ENCODE measurements around the gene RUNX2.
A peak's percentile ranks its signal among the peaks of the same experiment; 100 is the strongest.

RUNX2 gene

DNA sequence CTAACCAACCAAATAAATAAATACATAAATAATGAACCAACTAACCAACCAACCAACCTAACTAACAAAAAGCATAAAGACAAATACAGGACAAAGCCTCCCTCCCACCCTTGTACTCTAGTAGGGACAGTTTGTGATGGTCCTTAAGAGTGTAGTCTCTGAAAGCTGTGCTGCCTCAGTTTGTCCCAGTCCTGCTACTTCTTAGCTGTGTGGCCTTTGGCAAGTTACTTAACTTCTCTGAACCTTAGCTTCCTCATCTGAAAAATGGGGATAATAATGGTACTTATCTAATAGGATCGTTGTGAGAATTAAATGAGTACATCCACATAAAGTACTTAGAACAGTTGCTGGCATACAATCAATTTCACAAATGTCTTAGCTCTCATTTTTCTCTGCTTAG is 282.2 kb downstream of the RUNX2 start:
- no peak overlapping the region for H3K4me3 Mint-ChIP-seq
- no peaks in the 10 kb centered on the region for H3K9me3 Mint-ChIP-seq
- peaks cover 0 to 6% of the 10 kb centered on the region in 2 donors for H3K4me1 Mint-ChIP-seq (ENCODE audit: low read depth in 2 of 2)
- no peaks in the 10 kb centered on the region for H3K36me3 Mint-ChIP-seq (ENCODE audit: insufficient read depth)
- DNase-seq, result no peak
- peaks cover 0 to 12% of the 10 kb centered on the region in 2 donors for H3K27me3 Mint-ChIP-seq
- ATAC-seq (replicated peaks), result no peak
- H3K27ac Mint-ChIP-seq, result no peak overlapping the region

- ATAC-seq (replicated peaks), result no peak
- Mint-ChIP-seq H3K9me3 (no peaks in the 10 kb centered on the region), H3K4me1 (ENCODE audit: low read depth in 2 of 2) (peaks cover 0 to 7% of the 10 kb centered on the region in 2 donors), H3K36me3 (ENCODE audit: insufficient read depth) (no peaks in the 10 kb centered on the region), H3K4me3 (no peak overlapping the region), H3K27ac (no peak overlapping the region), H3K27me3 (peaks cover 0 to 12% of the 10 kb centered on the region in 2 donors)
- DNase-seq, result no peak
Measured at GRCh38 chr6:45610832-45611231, 282.7 kb downstream of the RUNX2 start.

DNA sequence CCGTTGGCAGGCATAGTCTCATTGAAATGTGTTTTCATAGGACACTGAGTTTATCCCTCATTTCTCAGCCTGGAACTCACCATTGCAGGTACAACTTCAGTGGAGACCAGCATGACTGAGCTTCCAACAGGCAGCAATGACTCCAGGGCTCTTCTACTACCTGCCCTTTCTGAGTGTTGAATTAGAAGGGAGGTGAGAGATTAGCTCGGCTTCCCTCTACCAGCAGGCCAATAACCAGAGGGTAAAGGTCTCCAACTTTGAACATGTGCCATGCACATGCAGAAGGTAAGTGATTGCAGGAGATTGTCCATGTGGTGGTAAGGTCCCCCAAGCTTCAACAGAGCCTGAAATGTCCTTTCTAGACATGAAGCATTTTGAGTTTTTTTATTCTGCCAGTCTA is 283.4 kb downstream of the RUNX2 start:
- DNase-seq (no peak), ATAC-seq (replicated peaks) (no peak)
- no peaks in the 10 kb centered on the region for H3K9me3 Mint-ChIP-seq
- no peaks in the 10 kb centered on the region for H3K36me3 Mint-ChIP-seq (ENCODE audit: insufficient read depth)
- H3K4me1 Mint-ChIP-seq (ENCODE audit: low read depth in 2 of 2), result peaks cover 0 to 7% of the 10 kb centered on the region in 2 donors
- H3K4me3 Mint-ChIP-seq, result no peak overlapping the region
- peaks cover 0 to 12% of the 10 kb centered on the region in 2 donors for H3K27me3 Mint-ChIP-seq
- H3K27ac Mint-ChIP-seq, result no peak overlapping the region

DNA sequence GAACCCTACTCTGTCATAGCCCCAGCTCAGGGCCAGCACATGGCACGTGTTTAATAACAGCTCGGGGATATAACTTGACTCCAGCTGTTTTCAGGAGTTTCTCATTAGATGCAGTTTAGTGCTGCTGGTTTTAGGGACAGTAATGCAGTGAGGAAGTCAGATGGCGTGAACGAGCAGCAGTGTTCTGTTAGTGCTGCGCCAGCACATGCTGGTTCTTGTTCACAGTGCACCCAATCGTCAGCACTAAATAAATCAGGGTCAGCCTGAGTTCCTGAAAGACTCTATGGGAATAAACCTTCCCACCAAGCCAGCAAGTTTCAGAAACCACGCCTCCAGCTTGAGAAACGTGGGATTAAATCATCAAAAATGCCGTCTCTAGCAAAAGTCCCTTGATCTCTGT is 285.5 kb downstream of the RUNX2 start:
- DNase-seq (no peak), ATAC-seq (replicated peaks) (no peak)
- no peak overlapping the region for H3K4me3 Mint-ChIP-seq
- H3K27ac Mint-ChIP-seq, result no peak overlapping the region
- H3K9me3 Mint-ChIP-seq, result no peaks in the 10 kb centered on the region
- peaks cover 0 to 7% of the 10 kb centered on the region in 2 donors for H3K27me3 Mint-ChIP-seq
- H3K36me3 Mint-ChIP-seq (ENCODE audit: insufficient read depth), result no peaks in the 10 kb centered on the region
- H3K4me1 Mint-ChIP-seq (ENCODE audit: low read depth in 2 of 2), result peaks cover 0 to 6% of the 10 kb centered on the region in 2 donors

GRCh38 chr6:45614488-45615285 is 286.6 kb downstream of the RUNX2 start:
- H3K27me3 Mint-ChIP-seq, result no peaks in the 10 kb centered on the region
- H3K36me3 Mint-ChIP-seq (ENCODE audit: insufficient read depth), result no peaks in the 10 kb centered on the region
- H3K4me1 Mint-ChIP-seq (ENCODE audit: low read depth in 2 of 2), result peaks cover 3 to 11% of the 10 kb centered on the region in 2 donors
- DNase-seq (no peak), ATAC-seq (replicated peaks) (no peak)
- H3K9me3 Mint-ChIP-seq, result no peaks in the 10 kb centered on the region
- H3K27ac Mint-ChIP-seq, result no peak overlapping the region
- H3K4me3 Mint-ChIP-seq, result no peak overlapping the region

GRCh38 chr6:45616209-45616608 is 288.1 kb downstream of the RUNX2 start:
- Mint-ChIP-seq H3K4me3 (no peak overlapping the region), H3K36me3 (ENCODE audit: insufficient read depth) (no peaks in the 10 kb centered on the region), H3K4me1 (ENCODE audit: low read depth in 2 of 2) (peaks cover 14 to 18% of the 10 kb centered on the region in 2 donors), H3K27me3 (no peaks in the 10 kb centered on the region), H3K9me3 (no peaks in the 10 kb centered on the region), H3K27ac (no peak overlapping the region)
- ATAC-seq (replicated peaks) (no peak), DNase-seq (no peak)

DNA sequence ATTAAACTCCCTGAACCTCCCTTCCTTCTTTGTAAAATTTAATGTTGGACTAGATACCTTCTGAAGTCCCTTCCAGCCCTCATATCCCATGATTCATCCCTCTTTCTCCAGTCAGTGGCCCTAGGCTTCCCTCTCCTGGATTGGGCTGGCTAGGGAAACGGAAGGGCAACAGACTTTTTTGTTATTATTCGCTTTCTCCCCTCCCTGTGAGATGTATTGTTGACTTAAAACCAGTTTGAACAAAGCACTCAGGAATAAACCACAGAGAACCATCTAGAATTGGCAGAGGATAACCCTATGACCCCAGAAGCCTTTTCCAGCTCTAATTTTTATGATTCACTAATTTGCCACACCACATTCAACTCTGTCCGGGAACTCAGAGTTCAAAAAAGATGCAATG is 289.3 kb downstream of the RUNX2 start:
- Mint-ChIP-seq H3K9me3 (no peaks in the 10 kb centered on the region), H3K4me3 (no peak overlapping the region), H3K27me3 (no peaks in the 10 kb centered on the region), H3K4me1 (ENCODE audit: low read depth in 2 of 2) (peaks cover 14 to 18% of the 10 kb centered on the region in 2 donors), H3K27ac (no peak overlapping the region), H3K36me3 (ENCODE audit: insufficient read depth) (no peaks in the 10 kb centered on the region)
- ATAC-seq (replicated peaks), result no peak
- DNase-seq, result no peak

GRCh38 chr6:45618259-45618658 is 290.1 kb downstream of the RUNX2 start:
- Mint-ChIP-seq H3K27me3 (no peaks in the 10 kb centered on the region), H3K27ac (no peak overlapping the region), H3K4me3 (no peak overlapping the region), H3K9me3 (no peaks in the 10 kb centered on the region), H3K36me3 (ENCODE audit: insufficient read depth) (no peaks in the 10 kb centered on the region), H3K4me1 (ENCODE audit: low read depth in 2 of 2) (peaks cover 14 to 18% of the 10 kb centered on the region in 2 donors)
- DNase-seq (no peak), ATAC-seq (replicated peaks) (no peak)

GRCh38 chr6:45619211-45619760 is 291.2 kb downstream of the RUNX2 start:
- Mint-ChIP-seq H3K4me1 (ENCODE audit: low read depth in 2 of 2) (peaks cover 14 to 18% of the 10 kb centered on the region in 2 donors), H3K9me3 (no peaks in the 10 kb centered on the region)
- DNase-seq, result no peak

GRCh38 chr6:45619994-45620471 is 291.9 kb downstream of the RUNX2 start:
- H3K27ac Mint-ChIP-seq, result peak overlapping the region; percentile 11 to 74

More at GRCh38 chr6:45619211-45619760, 291.2 kb downstream of the RUNX2 start:
- Mint-ChIP-seq H3K36me3 (ENCODE audit: insufficient read depth) (no peaks in the 10 kb centered on the region), H3K27ac (peak overlapping the region; percentile 11 to 74), H3K4me3 (no peak overlapping the region), H3K27me3 (no peaks in the 10 kb centered on the region)
- no peak for ATAC-seq (replicated peaks)

GRCh38 chr6:45624228-45624627 is 296.1 kb downstream of the RUNX2 start:
- ATAC-seq (replicated peaks), result no peak

More at GRCh38 chr6:45619994-45620471, 291.9 kb downstream of the RUNX2 start:
- DNase-seq (no peak), ATAC-seq (replicated peaks) (peak; percentile 52)
- H3K36me3 Mint-ChIP-seq (ENCODE audit: insufficient read depth), result no peaks in the 10 kb centered on the region
- no peaks in the 10 kb centered on the region for H3K9me3 Mint-ChIP-seq
- H3K27me3 Mint-ChIP-seq, result no peaks in the 10 kb centered on the region
- peaks cover 14 to 16% of the 10 kb centered on the region in 2 donors for H3K4me1 Mint-ChIP-seq (ENCODE audit: low read depth in 2 of 2)
- peak overlapping the region in 1 of 2 donors; percentile 36 for H3K4me3 Mint-ChIP-seq

DNA sequence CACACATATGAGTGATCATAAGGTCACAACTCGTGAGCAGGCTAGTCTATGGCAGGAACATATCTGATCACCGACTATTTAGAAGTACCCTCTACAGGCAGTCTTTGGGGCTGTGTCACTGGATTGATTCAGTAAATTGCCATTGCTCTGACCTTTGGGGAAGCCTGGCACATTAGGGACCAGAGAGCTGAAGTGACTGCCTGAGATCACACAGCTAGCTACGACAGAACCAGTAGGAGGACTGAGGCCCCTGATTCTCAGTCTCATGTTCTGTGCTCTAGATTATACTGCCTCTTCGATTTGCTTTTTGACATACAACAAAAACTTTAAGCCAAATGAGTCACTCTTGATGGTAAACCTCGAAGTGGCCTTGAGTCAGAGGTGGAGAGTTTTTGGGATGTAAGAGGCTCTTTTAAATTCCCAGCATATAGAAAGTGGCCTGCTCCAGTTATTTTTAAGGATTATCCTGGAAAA is 297.1 kb downstream of the RUNX2 start:
- DNase-seq, result no peak
- Mint-ChIP-seq H3K9me3 (no peaks in the 10 kb centered on the region), H3K4me3 (no peak overlapping the region), H3K4me1 (ENCODE audit: low read depth in 2 of 2) (peaks cover 5 to 9% of the 10 kb centered on the region in 2 donors), H3K27ac (no peak overlapping the region), H3K27me3 (no peaks in the 10 kb centered on the region), H3K36me3 (ENCODE audit: insufficient read depth) (no peaks in the 10 kb centered on the region)
- ATAC-seq (replicated peaks), result no peak

More at GRCh38 chr6:45624228-45624627, 296.1 kb downstream of the RUNX2 start:
- no peaks in the 10 kb centered on the region for H3K9me3 Mint-ChIP-seq
- H3K4me1 Mint-ChIP-seq (ENCODE audit: low read depth in 2 of 2), result peaks cover 14 to 19% of the 10 kb centered on the region in 2 donors
- H3K36me3 Mint-ChIP-seq (ENCODE audit: insufficient read depth), result no peaks in the 10 kb centered on the region
- H3K27me3 Mint-ChIP-seq, result no peaks in the 10 kb centered on the region
- no peak overlapping the region for H3K4me3 Mint-ChIP-seq
- no peak for DNase-seq
- no peak overlapping the region for H3K27ac Mint-ChIP-seq

- ATAC-seq (replicated peaks), result no peak
- no peaks in the 10 kb centered on the region for H3K9me3 Mint-ChIP-seq
- no peaks in the 10 kb centered on the region for H3K36me3 Mint-ChIP-seq (ENCODE audit: insufficient read depth)
- no peaks in the 10 kb centered on the region for H3K27me3 Mint-ChIP-seq
- H3K27ac Mint-ChIP-seq, result no peak overlapping the region
- peaks cover 0 to 7% of the 10 kb centered on the region in 2 donors for H3K4me1 Mint-ChIP-seq (ENCODE audit: low read depth in 2 of 2)
- no peak for DNase-seq
- H3K4me3 Mint-ChIP-seq, result no peak overlapping the region
Measured at GRCh38 chr6:45626087-45626891, 298.2 kb downstream of the RUNX2 start.

Measured in effector memory CD8-positive, alpha-beta T cell (primary cell).